SK-N-MC (cell line): ENCODE results near the gene ERCC6L.

ENCODE experiments used
- EZH2 ChIP-seq: fragments of 200-600 bp; sonication (generic); IDR thresholded peaks from one replicate; pipeline ENCODE4 v1.6.1; 2017; ENCODE audit warnings: antibody characterized with exemption
- POLR2AphosphoS5 ChIP-seq: IDR thresholded peaks from 2 replicates; pipeline ENCODE4 v1.6.1; 2012; ENCODE audit warnings: mild to moderate bottlenecking, low read depth, low read length, borderline replicate concordance

DNA sequence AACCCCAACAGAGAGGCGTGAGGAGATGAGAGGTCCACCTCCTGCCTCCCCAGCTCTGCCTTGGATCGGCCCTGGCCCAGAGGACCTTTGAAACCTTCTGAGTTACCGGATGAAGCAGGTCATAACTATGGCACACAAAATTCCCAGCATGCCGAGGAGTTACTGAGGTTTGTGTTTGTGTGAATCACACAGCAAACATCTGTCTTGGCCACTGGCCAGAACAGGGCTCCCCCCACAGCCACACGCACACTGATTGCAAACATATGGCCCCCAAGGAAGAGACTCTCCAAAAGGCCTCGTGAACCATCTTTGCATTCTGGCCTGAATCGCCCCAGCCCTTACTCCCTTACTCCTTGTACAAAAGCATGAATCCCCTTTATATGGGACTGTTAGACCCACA, 19.3 kb upstream of the ERCC6L start:
- no peak for TF ChIP-seq EZH2
- TF ChIP-seq POLR2AphosphoS5, result no peak
